ENCODE measurements around the gene ZSWIM9. TPM values are rescaled to one million over a fixed set of nuclear protein-coding genes. Genes with fewer than 3 reads are reported as not detected.

The ZSWIM9 gene
- total RNA-seq, 2 experiments from 2014 or later = 8.4 to 9.5 TPM

GRCh38 chr19:48137411-48137810 lies 33.1 kb upstream of the ZSWIM9 start:
- no peak overlapping the region for H3K4me3 Mint-ChIP-seq
- no peak overlapping the region for H3K27ac Mint-ChIP-seq
- H3K9me3 Mint-ChIP-seq = no peaks in the 10 kb centered on the region
- no peak for TF ChIP-seq CTCF (IDR thresholded peaks at IDR 0.05)
- peaks cover 26% of the 10 kb centered on the region for H3K36me3 Mint-ChIP-seq (ENCODE audit: low read depth)
- H3K4me1 Mint-ChIP-seq (ENCODE audit: low read depth) = no peaks in the 10 kb centered on the region
- ChIA-PET POLR2A (no interaction called here), CTCF (interaction anchor here (0.7 kb wide), 1 partner anchor 174 kb away, joined by 3 read pairs; no protein-coding TSS in a partner anchor)
- no peak for DNase-seq
- intact Hi-C loops (cut with micrococcal nuclease) = no loop called here
- no peak for ATAC-seq
- H3K27me3 Mint-ChIP-seq = no peaks in the 10 kb centered on the region

- H3K27ac Mint-ChIP-seq = no peak overlapping the region
- intact Hi-C loops (cut with micrococcal nuclease) = no loop called here
- ATAC-seq = no peak
- POLR2A ChIA-PET = no interaction called here
- DNase-seq = no peak
- H3K9me3 Mint-ChIP-seq = no peaks in the 10 kb centered on the region
- no peak overlapping the region for H3K4me3 Mint-ChIP-seq
- H3K27me3 Mint-ChIP-seq = no peaks in the 10 kb centered on the region
- no peaks in the 10 kb centered on the region for H3K4me1 Mint-ChIP-seq (ENCODE audit: low read depth)
- TF ChIP-seq CTCF (IDR thresholded peaks at IDR 0.05) = no peak
- CTCF ChIA-PET = no interaction called here
- peaks cover 34% of the 10 kb centered on the region for H3K36me3 Mint-ChIP-seq (ENCODE audit: low read depth)
Observed at GRCh38 chr19:48139053-48139452, 31.4 kb upstream of the ZSWIM9 start.

- intact Hi-C loops (cut with micrococcal nuclease) = no loop called here
- ATAC-seq (no peak), DNase-seq (no peak)
- CTCF ChIA-PET = interaction anchor here (0.9 kb wide), 1 partner anchor 184 kb away, joined by 4 read pairs; no protein-coding TSS in a partner anchor
- TF ChIP-seq CTCF (IDR thresholded peaks at IDR 0.05) = no peak
- Mint-ChIP-seq H3K36me3 (ENCODE audit: low read depth) (peaks cover 58% of the 10 kb centered on the region), H3K4me3 (no peak overlapping the region), H3K27me3 (no peaks in the 10 kb centered on the region), H3K27ac (no peak overlapping the region), H3K4me1 (ENCODE audit: low read depth) (peaks cover 2% of the 10 kb centered on the region), H3K9me3 (no peaks in the 10 kb centered on the region)
- POLR2A ChIA-PET = interaction anchor here (0.8 kb wide), 1 partner anchor 38 kb away, joined by 3 read pairs; no protein-coding TSS in a partner anchor
Observed at GRCh38 chr19:48147597-48148175, 22.8 kb upstream of the ZSWIM9 start.

GRCh38 chr19:48148576-48148975 lies 21.9 kb upstream of the ZSWIM9 start:
- TF ChIP-seq CTCF (IDR thresholded peaks at IDR 0.05) = no peak
- Mint-ChIP-seq H3K9me3 (no peaks in the 10 kb centered on the region), H3K4me1 (ENCODE audit: low read depth) (peaks cover 2% of the 10 kb centered on the region), H3K27ac (no peak overlapping the region), H3K27me3 (no peaks in the 10 kb centered on the region), H3K4me3 (no peak overlapping the region), H3K36me3 (ENCODE audit: low read depth) (peaks cover 52% of the 10 kb centered on the region)
- intact Hi-C loops (cut with micrococcal nuclease) = no loop called here
- DNase-seq (no peak), ATAC-seq (no peak)
- CTCF ChIA-PET = no interaction called here
- POLR2A ChIA-PET = no interaction called here

- ChIA-PET CTCF (interaction anchor here (1.5 to 2.2 kb wide), 2 partner anchors 39 to 186 kb away, joined by 4 to 5 read pairs; partner anchors contain the start of gene PLA2G4C), POLR2A (interaction anchor here (1.0 kb wide), 1 partner anchor 9 kb away, joined by 3 read pairs; no protein-coding TSS in a partner anchor)
- no peaks in the 10 kb centered on the region for H3K27me3 Mint-ChIP-seq
- no peak for DNase-seq
- ATAC-seq = no peak
- no peak for TF ChIP-seq CTCF (IDR thresholded peaks at IDR 0.05)
- H3K4me3 Mint-ChIP-seq = no peak overlapping the region
- H3K36me3 Mint-ChIP-seq (ENCODE audit: low read depth) = peaks cover 46% of the 10 kb centered on the region
- no peak overlapping the region for H3K27ac Mint-ChIP-seq
- intact Hi-C loops (cut with micrococcal nuclease) = no loop called here
- no peaks in the 10 kb centered on the region for H3K9me3 Mint-ChIP-seq
- H3K4me1 Mint-ChIP-seq (ENCODE audit: low read depth) = peaks cover 2% of the 10 kb centered on the region
Observed at GRCh38 chr19:48149430-48149829, 21.1 kb upstream of the ZSWIM9 start.
